ENCODE measurements around the gene PPP2R2B. TPM values are rescaled to one million over a fixed set of nuclear protein-coding genes. Genes with fewer than 3 reads are reported as not detected.

PPP2R2B gene
- total and polyA plus RNA-seq, 2 of the 4 experiments (the other 2 are of a cell fraction), result not detected

GRCh38 chr5:146574713-146575112 lies 303.8 kb downstream of the PPP2R2B start:
- DNase-seq (no peak), ATAC-seq (ENCODE audit: low read depth) (no peak)
- no peak overlapping the region for H3K4me3 ChIP-seq (ENCODE audit: insufficient read depth, low read depth, low read length)
- H2AFZ ChIP-seq (replicated peaks; ENCODE audit: low read length, poor library complexity), result no peak overlapping the region
- no peak overlapping the region for H3K4me2 ChIP-seq (ENCODE audit: low read depth, low read length)
- H3K9me1 ChIP-seq (ENCODE audit: insufficient read depth, low read length), result no peaks in the 10 kb centered on the region
- H3K36me3 ChIP-seq (ENCODE audit: control insufficient read depth, insufficient read depth, low read length), result no peaks in the 10 kb centered on the region
- H3K14ac ChIP-seq (replicated peaks; ENCODE audit: low read depth, low read length), result no peak overlapping the region
- BruUV-seq (replicated peaks), result no TSS peak
- no peak overlapping the region for H2BK5ac ChIP-seq (ENCODE audit: low read depth, low read length, poor library complexity, severe bottlenecking)
- no peak overlapping the region for H3K56ac ChIP-seq (ENCODE audit: extremely low read depth, insufficient read depth, low read length)
- H3K27ac ChIP-seq (ENCODE audit: insufficient read depth, low read length), result no peak overlapping the region
- no peaks in the 10 kb centered on the region for H3K9me3 ChIP-seq (ENCODE audit: control insufficient read depth, insufficient read depth, low read length)
- POLR2A ChIA-PET (ENCODE audit: unreplicated experiment), result no interaction called here
- H2BK120ac ChIP-seq (ENCODE audit: low read depth, low read length), result no peak overlapping the region
- no peak overlapping the region for H4K8ac ChIP-seq (ENCODE audit: low read depth in 2 of 2, low read length in 2 of 2)
- no peak overlapping the region for H3K18ac ChIP-seq (ENCODE audit: low read depth, low read length)
- H3K4ac ChIP-seq (ENCODE audit: low read depth, low read length), result no peak overlapping the region
- WGBS, 2 experiments (ENCODE audit: extremely low coverage in 2 of 2, insufficient read length in 1 of 2), result no CpG with 5 or more reads among the region's 1 CpG
- no peak overlapping the region for H2AK9ac ChIP-seq (replicated peaks; ENCODE audit: low read depth, low read length, poor library complexity)
- H3K9ac ChIP-seq (ENCODE audit: low read depth, low read length), result no peak overlapping the region
- no peak overlapping the region for H2BK15ac ChIP-seq (ENCODE audit: low read depth, low read length)
- CTCF ChIA-PET, result no interaction called here
- intact Hi-C loops (cut with micrococcal nuclease) (no loop called here), dilution Hi-C loops (cut with HindIII; ENCODE audit: low sequenced_read_pairs, unreplicated experiment) (no loop called here), in situ Hi-C loops (cut with MboI; ENCODE audit: low sequenced_read_pairs) (no loop called here)
- no peaks in the 10 kb centered on the region for H3K27me3 ChIP-seq (ENCODE audit: control insufficient read depth, insufficient read depth, low read length)
- H4K20me1 ChIP-seq (ENCODE audit: insufficient read depth, low read length), result no peaks in the 10 kb centered on the region
- H4K5ac ChIP-seq (ENCODE audit: low read depth, low read length), result no peak overlapping the region
- H2AK5ac ChIP-seq (ENCODE audit: low read depth, low read length), result no peak overlapping the region
- no peak for TF ChIP-seq MXI1 (IDR thresholded peaks at IDR 0.05; ENCODE audit: borderline replicate concordance, low read depth, low read length)
- TF ChIP-seq POLR2A (IDR thresholded peaks at IDR 0.05; ENCODE audit: low read depth, low read length), result no peak
- no peak for TF ChIP-seq BHLHE40 (IDR thresholded peaks at IDR 0.05; ENCODE audit: low read depth, low read length)
- TF ChIP-seq CHD1 (IDR thresholded peaks at IDR 0.05; ENCODE audit: low read depth, low read length), result no peak
- no peak for TF ChIP-seq SMC3 (IDR thresholded peaks at IDR 0.05; ENCODE audit: low read depth, low read length)
- no peak for TF ChIP-seq ELK1 (IDR thresholded peaks at IDR 0.05; ENCODE audit: borderline replicate concordance, low read depth, low read length)
- no peak for TF ChIP-seq RAD21 (IDR thresholded peaks at IDR 0.05; ENCODE audit: low read length)
- TF ChIP-seq, protein P1, sequence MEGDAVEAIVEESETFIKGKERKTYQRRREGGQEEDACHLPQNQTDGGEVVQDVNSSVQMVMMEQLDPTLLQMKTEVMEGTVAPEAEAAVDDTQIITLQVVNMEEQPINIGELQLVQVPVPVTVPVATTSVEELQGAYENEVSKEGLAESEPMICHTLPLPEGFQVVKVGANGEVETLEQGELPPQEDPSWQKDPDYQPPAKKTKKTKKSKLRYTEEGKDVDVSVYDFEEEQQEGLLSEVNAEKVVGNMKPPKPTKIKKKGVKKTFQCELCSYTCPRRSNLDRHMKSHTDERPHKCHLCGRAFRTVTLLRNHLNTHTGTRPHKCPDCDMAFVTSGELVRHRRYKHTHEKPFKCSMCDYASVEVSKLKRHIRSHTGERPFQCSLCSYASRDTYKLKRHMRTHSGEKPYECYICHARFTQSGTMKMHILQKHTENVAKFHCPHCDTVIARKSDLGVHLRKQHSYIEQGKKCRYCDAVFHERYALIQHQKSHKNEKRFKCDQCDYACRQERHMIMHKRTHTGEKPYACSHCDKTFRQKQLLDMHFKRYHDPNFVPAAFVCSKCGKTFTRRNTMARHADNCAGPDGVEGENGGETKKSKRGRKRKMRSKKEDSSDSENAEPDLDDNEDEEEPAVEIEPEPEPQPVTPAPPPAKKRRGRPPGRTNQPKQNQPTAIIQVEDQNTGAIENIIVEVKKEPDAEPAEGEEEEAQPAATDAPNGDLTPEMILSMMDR (conservative IDR thresholded peaks at IDR 0.05; ENCODE audit: low read depth, low read length), result no peak
- no peak for TF ChIP-seq FOS (IDR thresholded peaks at IDR 0.05; ENCODE audit: low read depth, low read length)
- H2BK20ac ChIP-seq (ENCODE audit: low read depth, low read length), result no peak overlapping the region
- no peak overlapping the region for H4K91ac ChIP-seq (ENCODE audit: insufficient read depth, low read depth, low read length)
- H3K4me1 ChIP-seq (ENCODE audit: control insufficient read depth, insufficient read depth, low read length), result no peaks in the 10 kb centered on the region
- H3K23ac ChIP-seq (ENCODE audit: low read depth, low read length), result no peak overlapping the region
- no peaks in the 10 kb centered on the region for H3K79me1 ChIP-seq (ENCODE audit: low read depth in 1 of 2, low read length in 2 of 2)
